Tracheal epithelial cell (primary cell): ENCODE results near the gene MYT1. TPM values are rescaled to one million over a fixed set of nuclear protein-coding genes. Genes with fewer than 3 reads are reported as not detected.

Source experiments
- total RNA-seq: library from RNA; depleted of rRNA; stranded (reverse); fragments of >200 nt; gene quantifications from 2 replicates; pipeline ENCODE4 v1.2.1, GENCODE V29; 2014

MYT1 gene
- total RNA-seq, result not detected in 2 replicates

GRCh38 chr20:64164123-64164836 lies at the start of gene MYT1:
MYT1 (plus strand) TSS chr20:64164452; CDS start chr20:64198862, 34,410 bp downstream.

DNA sequence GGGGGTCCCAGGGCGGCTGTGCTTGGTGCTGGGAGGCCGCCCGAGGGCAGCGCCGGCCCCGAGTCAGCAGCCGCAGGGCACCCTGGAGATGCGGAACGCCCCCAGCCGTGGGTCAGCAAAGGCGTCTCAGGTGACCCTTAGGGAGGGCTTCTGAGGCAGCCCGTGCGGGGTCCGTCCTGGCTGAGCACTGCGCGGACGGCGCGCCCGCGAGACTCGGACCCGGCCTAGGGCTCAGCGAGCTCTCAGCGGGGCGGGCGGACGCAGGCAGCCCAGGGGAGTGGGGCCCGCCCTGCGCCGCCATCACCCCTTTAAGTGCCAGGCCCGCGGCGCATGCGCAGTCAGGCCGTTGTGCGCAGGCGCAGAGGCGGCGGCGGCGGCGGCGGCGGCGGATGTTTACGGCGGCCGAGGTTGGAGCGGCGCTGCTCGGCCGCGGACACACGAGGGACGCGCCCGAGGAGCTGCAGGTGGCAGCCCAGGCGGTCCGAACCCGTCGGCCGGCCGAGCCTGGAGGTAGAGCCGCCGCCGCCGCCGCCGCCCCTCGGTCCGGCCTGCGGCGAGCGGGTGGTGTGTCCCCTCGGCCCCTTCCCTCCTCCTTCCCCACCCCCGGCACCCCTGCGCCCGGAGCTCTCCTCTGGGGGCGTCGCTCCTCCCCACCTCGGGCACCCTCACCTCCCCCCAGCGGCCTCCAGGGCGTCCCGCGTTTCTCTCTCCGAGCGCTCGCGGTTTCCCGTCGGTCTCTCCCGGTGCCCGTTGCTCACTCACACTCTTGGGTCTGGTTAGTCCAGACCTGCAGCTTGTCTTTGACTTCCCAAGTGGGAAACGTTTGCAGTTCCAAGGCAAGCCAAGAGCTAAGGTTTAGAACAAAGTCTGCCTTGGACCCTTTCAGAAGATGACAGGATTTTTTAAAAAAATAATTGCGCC lies 91.4 kb downstream of the MYT1 start, which contains the start of gene PCMTD2:
TSS of gene PCMTD2 (plus strand) at position 388 of the 921 bp plus-strand sequence. CDS start 4,218 bp downstream, outside the sequence.

Other genes starting within 250 kb of the MYT1 start
- 23.9 and 31.6 TPM in 2 replicates for gene UCKL1, start 208.0 kb upstream of the MYT1 start, total RNA-seq
- 7.2 and 7.9 TPM in 2 replicates for gene ZNF512B, start 194.5 kb upstream of the MYT1 start, total RNA-seq
- gene SAMD10, start 184.8 kb upstream of the MYT1 start, total RNA-seq, result 2.1 and 4.3 TPM in 2 replicates
- 49.4 and 61.9 TPM in 2 replicates for gene PRPF6, start 183.3 kb upstream of the MYT1 start, total RNA-seq
- gene C20orf204, start 128.3 kb upstream of the MYT1 start, total RNA-seq, result 0.24 and 0.85 TPM in 2 replicates
- gene SOX18, start 114.8 kb upstream of the MYT1 start, total RNA-seq, result 0.43 TPM in 1 of 2 replicates, not detected in the other
- gene TCEA2, start 101.3 kb upstream of the MYT1 start, total RNA-seq, result 3.4 and 14.7 TPM in 2 replicates
- gene RGS19, start 84.9 kb upstream of the MYT1 start, total RNA-seq, result 9.2 and 27.2 TPM in 2 replicates
- gene OPRL1, start 84.4 kb upstream of the MYT1 start, total RNA-seq, result under 0.01 and 0.24 TPM in 2 replicates
- gene LKAAEAR1, start 80.1 kb upstream of the MYT1 start, total RNA-seq, result not detected in 2 replicates
- gene NPBWR2, start 56.9 kb upstream of the MYT1 start, total RNA-seq, result not detected in 2 replicates
- gene PCMTD2, start 91.3 kb downstream of the MYT1 start, total RNA-seq, result 30.1 and 37.3 TPM in 2 replicates